ENCODE measurements around the gene CD74.

- TF ChIP-seq POLR2A (IDR thresholded peaks at IDR 0.05) (no peak), CTCF (IDR thresholded peaks at IDR 0.05) (no peak), POLR2AphosphoS5 (IDR thresholded peaks at IDR 0.05) (no peak)
Observed at GRCh38 chr5:150401076-150401375, 11.7 kb downstream of the CD74 start.

Measured in breast epithelium (tissue), 3 donors.